Endodermal cell (in vitro differentiated cells): ENCODE data around the gene TM4SF18. TPM values are rescaled to one million over a fixed set of nuclear protein-coding genes. Genes with fewer than 3 reads are reported as not detected.

Source experiments
- DNase-seq: peaks from one replicate; pipeline ENCODE4 v3.0.0-alpha.2; 2017
- H3K27ac ChIP-seq: 2 replicates; pipeline ENCODE4 v1.5.1; 2013; ENCODE audit warnings: mild to moderate bottlenecking, low read depth, low read length, moderate library complexity
- H3K27me3 ChIP-seq: 2 replicates; pipeline ENCODE4 v1.6.1; 2013; ENCODE audit warnings: mild to moderate bottlenecking, low read length, moderate library complexity; ENCODE audit not compliant: insufficient read depth, control insufficient read depth, poor library complexity, severe bottlenecking
- H3K36me3 ChIP-seq: 2 replicates; pipeline ENCODE4 v1.7.0; 2013; ENCODE audit warnings: mild to moderate bottlenecking, low read length, moderate library complexity; ENCODE audit not compliant: control insufficient read depth, insufficient read depth
- H3K4me1 ChIP-seq: one replicate; pipeline ENCODE4 v1.7.0; 2013; ENCODE audit warnings: low read length; ENCODE audit not compliant: control insufficient read depth, insufficient read depth
- H3K4me3 ChIP-seq: 2 replicates; pipeline ENCODE4 v1.5.1; 2013; ENCODE audit warnings: mild to moderate bottlenecking, low read length, moderate library complexity
- H3K9ac ChIP-seq: 2 replicates; pipeline ENCODE4 v1.6.1; 2013; ENCODE audit warnings: mild to moderate bottlenecking, low read length, moderate library complexity; ENCODE audit not compliant: poor library complexity, severe bottlenecking; ENCODE audit errors: extremely low read depth
- H3K9me3 ChIP-seq: 2 replicates; pipeline ENCODE4 v1.6.1; 2013; ENCODE audit warnings: mild to moderate bottlenecking, low read length, moderate library complexity; ENCODE audit not compliant: control insufficient read depth
- H3K27ac Mint-ChIP-seq: 2 replicates; pipeline ENCODE4 v1.8.0; 2020; ENCODE audit warnings: mixed read lengths
- H3K27me3 Mint-ChIP-seq: 2 replicates; pipeline ENCODE4 v1.8.0; 2021; ENCODE audit warnings: mild to moderate bottlenecking, mixed read lengths; ENCODE audit not compliant: insufficient read depth
- H3K36me3 Mint-ChIP-seq: 2 replicates; pipeline ENCODE4 v1.8.0; 2020; ENCODE audit warnings: low read depth, mixed read lengths
- H3K4me1 Mint-ChIP-seq: 2 replicates; pipeline ENCODE4 v1.8.0; 2020; ENCODE audit warnings: mixed read lengths
- H3K4me3 Mint-ChIP-seq: 2 replicates; pipeline ENCODE4 v1.8.0; 2020; ENCODE audit warnings: mild to moderate bottlenecking, moderate library complexity, mixed read lengths
- H3K9me3 Mint-ChIP-seq: 2 replicates; pipeline ENCODE4 v1.8.0; 2020; ENCODE audit warnings: mild to moderate bottlenecking, mixed read lengths
- WGBS, 2 experiments: methylation state at CpG; one replicate each; pipeline versions ENCODE4 v1.1.5 to v1.1.7; 2013; ENCODE audit warnings: missing lambda C conversion rate in 2 of 2, mixed read lengths in 1 of 2; ENCODE audit not compliant: insufficient coverage in 1 of 2, insufficient read length in 1 of 2; 5-methylcytosine and 5-hydroxymethylcytosine counted together
- total RNA-seq, 2 donors: library from RNA; stranded (reverse); fragmentation: NEBNext Ultra II Directional in 1 of 2; extraction: Animal tissue kit (Norgen Biotek cat#: 25700) in 1 of 2; gene quantifications; 2 replicates in 1 of 2; 3 replicates in 1 of 2; pipeline ENCODE4 v1.2.1, GENCODE V29; 2021
- TF ChIP-seq, protein P1 (sequence below): fragments of 200-600 bp; sonication (generic); conservative IDR thresholded peaks from 2 replicates; pipeline ENCODE4 v1.5.0; 2021; ENCODE audit warnings: antibody characterized with exemption, mild to moderate bottlenecking

Gene TM4SF18
- total RNA-seq, 2 donors from 2014 or later: 0.58 to 0.62 TPM

GRCh38 chr3:149332771-149333170 lies 665 bp downstream of the TM4SF18 start:
- no peaks in the 10 kb centered on the region for H3K9me3 ChIP-seq
- no peak for DNase-seq
- peak overlapping the region; percentile 46 for H3K27ac Mint-ChIP-seq
- H3K27me3 Mint-ChIP-seq: no peaks in the 10 kb centered on the region
- no peak overlapping the region for H3K4me3 ChIP-seq
- no peaks in the 10 kb centered on the region for H3K27me3 ChIP-seq
- H3K4me3 Mint-ChIP-seq: no peak overlapping the region
- no peaks in the 10 kb centered on the region for H3K36me3 ChIP-seq
- H3K36me3 Mint-ChIP-seq: no peaks in the 10 kb centered on the region
- peaks cover 13% of the 10 kb centered on the region for H3K4me1 Mint-ChIP-seq
- no peak overlapping the region for H3K27ac ChIP-seq
- TF ChIP-seq, protein P1, sequence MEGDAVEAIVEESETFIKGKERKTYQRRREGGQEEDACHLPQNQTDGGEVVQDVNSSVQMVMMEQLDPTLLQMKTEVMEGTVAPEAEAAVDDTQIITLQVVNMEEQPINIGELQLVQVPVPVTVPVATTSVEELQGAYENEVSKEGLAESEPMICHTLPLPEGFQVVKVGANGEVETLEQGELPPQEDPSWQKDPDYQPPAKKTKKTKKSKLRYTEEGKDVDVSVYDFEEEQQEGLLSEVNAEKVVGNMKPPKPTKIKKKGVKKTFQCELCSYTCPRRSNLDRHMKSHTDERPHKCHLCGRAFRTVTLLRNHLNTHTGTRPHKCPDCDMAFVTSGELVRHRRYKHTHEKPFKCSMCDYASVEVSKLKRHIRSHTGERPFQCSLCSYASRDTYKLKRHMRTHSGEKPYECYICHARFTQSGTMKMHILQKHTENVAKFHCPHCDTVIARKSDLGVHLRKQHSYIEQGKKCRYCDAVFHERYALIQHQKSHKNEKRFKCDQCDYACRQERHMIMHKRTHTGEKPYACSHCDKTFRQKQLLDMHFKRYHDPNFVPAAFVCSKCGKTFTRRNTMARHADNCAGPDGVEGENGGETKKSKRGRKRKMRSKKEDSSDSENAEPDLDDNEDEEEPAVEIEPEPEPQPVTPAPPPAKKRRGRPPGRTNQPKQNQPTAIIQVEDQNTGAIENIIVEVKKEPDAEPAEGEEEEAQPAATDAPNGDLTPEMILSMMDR: no peak
- H3K9me3 Mint-ChIP-seq: no peaks in the 10 kb centered on the region
- no peak overlapping the region for H3K9ac ChIP-seq
- peaks cover 4% of the 10 kb centered on the region for H3K4me1 ChIP-seq

- H3K36me3 ChIP-seq: no peaks in the 10 kb centered on the region
- no peak overlapping the region for H3K27ac ChIP-seq
- Mint-ChIP-seq H3K36me3 (no peaks in the 10 kb centered on the region), H3K4me3 (no peak overlapping the region), H3K27me3 (no peaks in the 10 kb centered on the region), H3K9me3 (no peaks in the 10 kb centered on the region), H3K4me1 (peaks cover 13% of the 10 kb centered on the region), H3K27ac (no peak overlapping the region)
- no peaks in the 10 kb centered on the region for H3K9me3 ChIP-seq
- TF ChIP-seq, protein P1: no peak
- H3K4me3 ChIP-seq: no peak overlapping the region
- H3K9ac ChIP-seq: no peak overlapping the region
- H3K27me3 ChIP-seq: no peaks in the 10 kb centered on the region
- WGBS, 2 experiments: 8% methylated on average over 1 of the region's 1 CpG; no CpG with 5 or more reads in 1 of the 2 experiments
- peaks cover 4% of the 10 kb centered on the region for H3K4me1 ChIP-seq
- DNase-seq: no peak
Measured at GRCh38 chr3:149332227-149332765, 1.1 kb downstream of the TM4SF18 start.

GRCh38 chr3:149331396-149331795 lies 2.0 kb downstream of the TM4SF18 start:
- no peaks in the 10 kb centered on the region for H3K36me3 Mint-ChIP-seq
- H3K4me3 Mint-ChIP-seq: no peak overlapping the region
- H3K27ac ChIP-seq: no peak overlapping the region
- no peaks in the 10 kb centered on the region for H3K9me3 Mint-ChIP-seq
- H3K27ac Mint-ChIP-seq: no peak overlapping the region
- no peaks in the 10 kb centered on the region for H3K27me3 ChIP-seq
- WGBS, 2 experiments: 97 to 100% methylated on average over 2 of the region's 2 CpGs
- TF ChIP-seq, protein P1: no peak
- no peaks in the 10 kb centered on the region for H3K27me3 Mint-ChIP-seq
- H3K9me3 ChIP-seq: no peaks in the 10 kb centered on the region
- H3K36me3 ChIP-seq: no peaks in the 10 kb centered on the region
- H3K9ac ChIP-seq: no peak overlapping the region
- no peak overlapping the region for H3K4me3 ChIP-seq
- peaks cover 4% of the 10 kb centered on the region for H3K4me1 ChIP-seq
- peaks cover 13% of the 10 kb centered on the region for H3K4me1 Mint-ChIP-seq
- no peak for DNase-seq
